ENCODE data around the gene CALM1.

The CALM1 gene

GRCh38 chr14:90409209-90409730 is 12.4 kb downstream of the CALM1 start (continued):
- TF ChIP-seq REST (tag by site-specific recombination; IDR thresholded peaks at IDR 0.05) (no peak), IKZF3 (tag by site-specific recombination; IDR thresholded peaks at IDR 0.05) (peak; percentile 84), ZNF514 (tag by site-specific recombination; IDR thresholded peaks at IDR 0.05) (no peak), ZBTB1 (tag by site-specific recombination; IDR thresholded peaks at IDR 0.05) (no peak), ELK4 (IDR thresholded peaks at IDR 0.05; ENCODE audit: borderline replicate concordance, low read depth, low read length) (no peak), HOXC10 (CRISPR knock-in tag; IDR thresholded peaks at IDR 0.05) (no peak), PRDM6 (tag by site-specific recombination; IDR thresholded peaks at IDR 0.05) (peak; percentile 95), GFI1B (tag by site-specific recombination; IDR thresholded peaks at IDR 0.05) (0 out of 2 replicates have a peak, but pooled peaks have one; percentile 4), ZNF24 (tag by site-specific recombination; IDR thresholded peaks at IDR 0.05) (peak; percentile 82), ZNF529 (tag by site-specific recombination; IDR thresholded peaks at IDR 0.05; ENCODE audit: insufficient replicate concordance) (no peak), ZNF324 (tag by site-specific recombination; IDR thresholded peaks at IDR 0.05) (no peak; the same call in 1 of the 2 replicates), ZNF660 (tag by site-specific recombination; IDR thresholded peaks at IDR 0.05) (peak; percentile 98), PRDM10 (tag by site-specific recombination; IDR thresholded peaks at IDR 0.05) (peak; percentile 96), ZNF221 (tag by site-specific recombination; IDR thresholded peaks at IDR 0.05; ENCODE audit: borderline replicate concordance) (no peak), ZNF664 (tag by site-specific recombination; IDR thresholded peaks at IDR 0.05) (no peak), ZNF138 (tag by site-specific recombination; IDR thresholded peaks at IDR 0.05; ENCODE audit: borderline replicate concordance) (no peak), ZNF843 (tag by site-specific recombination; IDR thresholded peaks at IDR 0.05) (peak; percentile 67; the same call in 1 of the 2 replicates), ZNF645 (tag by site-specific recombination; IDR thresholded peaks at IDR 0.05) (no peak), ZFHX2 (tag by site-specific recombination; conservative IDR thresholded peaks at IDR 0.05) (peak; percentile 74), ZSCAN16 (tag by site-specific recombination; IDR thresholded peaks at IDR 0.05) (no peak), ZBTB26 (tag by site-specific recombination; optimal IDR thresholded peaks at IDR 0.05) (no peak), ZNF623 (tag by site-specific recombination; IDR thresholded peaks at IDR 0.05) (no peak), ZNF76 (tag by site-specific recombination; IDR thresholded peaks at IDR 0.05; ENCODE audit: borderline replicate concordance, low read depth) (no peak; the same call in 1 of the 2 replicates), AEBP2 (tag by site-specific recombination; IDR thresholded peaks at IDR 0.05; ENCODE audit: borderline replicate concordance) (no peak), ZNF548 (tag by site-specific recombination; IDR thresholded peaks at IDR 0.05) (no peak), ZNF777 (tag by site-specific recombination; IDR thresholded peaks at IDR 0.05; ENCODE audit: borderline replicate concordance) (no peak)

All from HEK293 (cell line).